Stimulated activated CD8-positive, alpha-beta memory T cell treated with anti-CD3 and anti-CD28 coated beads, Interleukin-2, amount 100 ng/mL, for 1 hour (primary cell): ENCODE measurements around the gene TIGD3.

Experiments
- DNase-seq, 2 donors: peaks; one replicate each; pipeline ENCODE4 v3.0.0-alpha.2; 2020; ENCODE audit warnings: low read depth in 2 of 2

The TIGD3 gene

DNA sequence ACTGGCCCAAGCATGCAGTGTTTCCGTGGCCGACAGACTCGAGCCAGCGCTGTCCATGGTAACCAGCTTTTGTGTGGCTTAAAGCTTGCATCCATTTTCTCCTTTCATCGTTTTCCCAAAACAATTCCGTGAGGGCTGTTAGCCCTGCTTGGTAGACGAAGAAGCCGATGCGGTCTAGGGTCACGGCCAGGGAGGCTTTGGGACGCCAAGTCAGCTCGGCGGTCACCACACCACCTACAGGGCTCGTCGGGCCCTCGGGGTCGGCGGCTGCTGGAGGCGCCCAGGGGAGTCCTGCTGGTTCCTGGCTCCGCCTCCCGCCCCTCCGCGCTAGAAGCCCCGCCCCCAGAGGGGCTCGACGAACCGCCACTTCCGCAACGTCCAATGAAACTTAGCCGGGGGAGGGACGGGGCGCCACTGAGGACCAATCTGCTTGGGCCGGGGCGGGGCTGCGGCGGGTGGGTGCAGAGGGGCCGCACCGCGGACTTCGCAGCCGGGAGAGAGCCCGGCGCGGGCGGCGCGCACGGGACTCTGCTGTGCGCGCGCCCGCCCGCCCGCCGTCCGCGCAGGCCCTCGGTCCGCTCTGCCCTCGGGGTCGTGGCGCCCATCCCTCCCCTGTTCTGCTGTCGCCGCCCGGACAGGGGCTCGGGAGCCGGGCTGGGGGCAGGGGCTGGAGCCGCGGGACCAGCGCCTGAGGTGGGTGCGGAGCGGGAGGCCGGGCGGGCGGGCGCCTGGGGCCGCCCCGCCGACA, at the start of gene TIGD3:
TIGD3 (plus strand) TSS at position 487 of the 748 bp plus-strand sequence. CDS start 1,058 bp downstream, outside the sequence.
- DNase-seq: peak; percentile 96

DNA sequence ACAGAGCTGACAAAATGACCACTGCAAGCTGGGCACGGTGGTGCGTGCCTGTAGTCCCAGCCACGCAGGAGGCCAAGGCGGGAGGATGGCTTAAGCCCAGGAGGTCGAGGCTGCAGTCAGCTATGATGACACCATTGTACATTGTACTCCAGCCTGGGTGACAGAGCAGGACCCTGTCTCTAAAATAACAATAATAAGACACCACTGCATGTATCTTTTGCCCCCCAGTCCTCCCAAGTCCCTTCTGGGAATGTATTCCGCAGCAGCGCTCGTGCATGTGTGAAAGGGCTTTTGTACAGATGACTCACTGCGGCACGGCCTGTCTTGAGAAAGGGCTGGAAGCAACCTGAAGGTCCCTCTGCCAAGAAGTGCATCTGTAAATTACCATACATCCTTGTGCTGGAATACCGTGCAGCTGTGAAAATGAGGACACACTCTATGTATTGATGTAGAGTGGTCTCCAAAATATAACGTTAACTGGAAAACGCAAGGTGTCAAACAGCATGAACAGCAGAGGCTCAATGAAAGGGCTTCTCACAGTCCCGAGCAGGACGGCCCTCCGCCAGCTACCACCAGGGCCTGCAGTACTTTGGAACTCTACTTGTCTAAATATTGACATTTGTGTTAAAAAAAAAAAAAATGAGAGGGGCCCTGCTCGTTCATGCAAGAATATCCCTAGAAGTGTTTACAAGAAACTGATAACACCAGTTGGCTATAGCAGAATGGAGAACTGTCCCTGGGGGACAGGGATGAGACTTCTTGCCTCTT, 48.9 kb upstream of the TIGD3 start:
- DNase-seq: no peak

DNA sequence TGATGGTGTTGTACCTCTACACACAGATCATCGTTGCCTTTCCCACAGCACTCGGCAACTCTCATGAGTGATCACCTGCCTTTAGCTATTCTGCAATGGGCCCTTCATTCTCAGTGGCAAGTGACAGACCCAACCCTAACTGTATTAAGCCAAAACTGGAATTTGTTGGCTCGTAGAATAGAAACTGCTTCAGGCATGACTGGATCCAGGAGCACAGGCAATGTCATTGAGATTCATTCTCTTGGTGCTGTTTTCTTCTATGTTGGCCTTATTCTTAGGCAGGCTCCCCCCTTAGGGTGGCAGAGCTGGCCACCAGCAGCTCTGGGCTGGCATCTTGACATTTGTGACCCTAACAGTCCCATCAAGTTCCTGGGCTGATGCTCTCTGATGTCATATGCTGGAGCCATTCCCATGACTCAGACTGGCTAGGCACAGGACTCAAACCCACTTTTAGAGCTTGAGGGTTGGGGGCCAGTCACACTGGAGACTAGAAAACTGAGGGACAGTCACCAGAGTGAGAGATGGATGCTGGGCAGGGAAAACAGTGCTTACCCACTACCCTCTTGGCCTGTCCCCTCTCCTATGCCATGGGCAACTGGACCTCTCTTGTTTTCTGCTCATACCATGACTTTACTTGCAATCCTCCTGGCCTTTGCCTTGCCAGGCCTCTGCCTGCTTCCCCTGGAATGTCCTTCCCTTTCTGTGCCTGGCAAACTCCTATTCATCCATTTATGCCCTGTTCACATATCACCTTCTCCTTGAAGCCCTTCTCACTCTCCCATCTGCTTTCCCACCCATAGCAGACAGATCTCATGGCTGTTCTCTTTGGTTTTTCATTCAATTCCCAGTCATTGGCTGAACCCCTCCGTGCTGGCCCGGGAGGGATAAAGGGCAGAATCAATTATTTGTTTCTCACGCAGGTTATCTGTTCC, 47.0 kb upstream of the TIGD3 start:
- no peak for DNase-seq

DNA sequence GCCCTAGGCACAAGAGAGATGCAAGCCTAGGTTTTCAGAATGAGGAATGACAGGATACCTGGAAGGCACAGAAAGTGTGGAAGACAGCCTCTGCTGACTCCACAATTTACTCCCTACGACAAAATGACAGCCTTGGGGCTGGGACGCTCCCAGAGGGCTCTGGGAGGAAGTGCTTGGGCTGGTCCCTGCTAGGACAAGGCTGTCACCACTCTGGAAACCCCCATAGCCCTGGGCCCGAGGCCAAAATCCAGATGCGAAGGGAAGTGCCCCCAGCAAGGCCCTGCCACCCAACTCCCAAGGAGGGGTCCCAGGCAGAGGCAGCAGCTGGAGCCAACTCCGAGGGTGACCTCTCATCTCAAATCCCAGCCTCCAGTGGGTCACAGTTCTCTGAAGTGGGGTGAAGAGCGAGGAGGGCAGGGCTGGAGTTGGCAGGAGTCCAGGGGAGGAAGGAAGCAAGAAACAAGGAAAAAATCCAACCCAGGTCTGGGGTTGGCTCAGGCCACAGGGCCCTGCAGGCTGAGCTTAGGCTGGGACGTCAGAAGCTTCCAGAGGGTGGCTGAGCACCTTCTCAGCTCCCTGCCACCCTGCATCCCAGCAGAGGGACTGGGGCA, 46.2 kb upstream of the TIGD3 start:
- DNase-seq: no peak

GRCh38 chr11:65309006-65309405, 45.5 kb upstream of the TIGD3 start:
- DNase-seq: no peak

- DNase-seq: no peak
Observed at GRCh38 chr11:65310215-65310614, 44.3 kb upstream of the TIGD3 start.

DNA sequence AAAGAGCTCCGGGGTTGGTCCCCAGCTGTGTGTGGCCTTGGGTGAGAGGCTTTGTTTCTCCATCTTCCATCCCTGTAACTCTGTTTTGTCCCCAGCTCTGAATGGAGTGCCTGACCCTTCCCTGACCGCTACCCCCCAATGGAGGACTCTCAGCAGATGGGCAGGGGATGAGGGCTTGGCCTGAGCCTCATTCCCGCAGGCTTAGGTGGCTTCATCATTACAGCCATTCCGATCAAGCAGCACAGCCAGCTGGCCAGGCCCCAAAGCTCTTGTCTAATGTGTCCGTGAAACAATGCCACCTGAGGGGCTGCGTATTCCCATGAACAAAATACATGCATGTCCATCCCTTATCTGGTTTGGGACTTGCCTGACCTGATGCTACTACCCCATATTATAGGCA, 43.8 kb upstream of the TIGD3 start:
- DNase-seq: no peak

DNA sequence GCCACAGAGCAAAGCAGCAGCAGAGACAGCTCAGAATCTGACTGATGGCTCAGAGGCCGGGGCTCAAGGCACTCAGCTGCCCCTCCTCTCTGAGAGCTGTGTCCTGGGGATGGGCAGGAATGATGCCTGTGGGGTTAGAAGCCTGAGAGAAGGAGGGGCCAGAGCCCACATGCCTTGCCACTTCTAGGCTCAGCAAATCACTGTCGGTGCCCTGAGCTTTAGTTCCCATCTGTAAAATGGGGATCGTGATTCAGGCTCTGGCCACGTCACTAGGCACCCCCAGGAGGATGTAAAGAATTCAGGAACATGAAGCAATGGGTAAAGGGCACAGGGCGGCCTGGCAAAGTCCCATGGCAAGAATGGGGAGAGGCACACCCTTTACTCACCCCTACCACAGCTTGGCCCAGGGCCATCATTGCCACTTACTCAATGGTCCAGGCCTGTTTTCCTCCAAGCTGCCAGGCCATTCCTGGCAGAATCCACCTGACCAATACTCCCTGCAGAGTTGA, 43.3 kb upstream of the TIGD3 start:
- no peak for DNase-seq

DNA sequence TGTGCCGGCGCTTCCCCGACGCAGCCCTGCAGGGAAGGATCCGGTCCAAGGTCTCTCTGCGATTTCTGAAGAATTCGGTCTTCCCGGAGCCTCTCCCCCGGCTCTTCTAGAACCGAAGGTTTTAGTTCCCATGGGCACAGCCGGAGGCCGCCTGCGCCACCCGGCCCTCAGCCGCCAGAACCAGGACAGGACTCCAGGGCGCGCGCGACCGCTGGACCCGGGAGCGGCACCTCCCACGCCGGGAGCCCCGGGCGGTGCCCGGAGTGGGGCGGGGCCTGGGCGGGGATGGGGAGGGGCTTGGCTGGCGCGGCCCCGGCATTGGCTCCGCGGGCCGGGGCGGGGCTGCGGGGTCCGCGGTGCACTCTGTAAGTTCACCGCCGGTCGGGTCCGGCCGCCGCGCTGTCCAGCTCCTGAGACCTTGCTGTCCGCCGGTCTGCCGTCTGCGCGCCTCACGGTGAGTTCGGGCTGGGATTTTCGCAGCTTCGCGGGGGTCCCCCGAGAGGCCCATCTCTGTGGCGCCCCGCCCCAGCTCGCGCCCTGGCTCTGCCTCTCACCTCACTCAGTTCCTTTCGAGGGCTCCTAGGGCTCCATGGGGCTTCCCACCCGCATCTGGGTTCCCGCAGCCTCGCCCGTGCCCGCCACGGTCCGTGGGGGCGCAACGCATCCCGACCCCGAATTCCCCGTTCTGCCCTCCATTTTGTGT, 39.9 kb upstream of the TIGD3 start, which contains the start of gene CDC42EP2:
CDC42EP2 (plus strand) TSS at position 366 of the 703 bp plus-strand sequence. CDS start 6,033 bp downstream, outside the sequence.
- peak; percentile 53 to 65 for DNase-seq

DNA sequence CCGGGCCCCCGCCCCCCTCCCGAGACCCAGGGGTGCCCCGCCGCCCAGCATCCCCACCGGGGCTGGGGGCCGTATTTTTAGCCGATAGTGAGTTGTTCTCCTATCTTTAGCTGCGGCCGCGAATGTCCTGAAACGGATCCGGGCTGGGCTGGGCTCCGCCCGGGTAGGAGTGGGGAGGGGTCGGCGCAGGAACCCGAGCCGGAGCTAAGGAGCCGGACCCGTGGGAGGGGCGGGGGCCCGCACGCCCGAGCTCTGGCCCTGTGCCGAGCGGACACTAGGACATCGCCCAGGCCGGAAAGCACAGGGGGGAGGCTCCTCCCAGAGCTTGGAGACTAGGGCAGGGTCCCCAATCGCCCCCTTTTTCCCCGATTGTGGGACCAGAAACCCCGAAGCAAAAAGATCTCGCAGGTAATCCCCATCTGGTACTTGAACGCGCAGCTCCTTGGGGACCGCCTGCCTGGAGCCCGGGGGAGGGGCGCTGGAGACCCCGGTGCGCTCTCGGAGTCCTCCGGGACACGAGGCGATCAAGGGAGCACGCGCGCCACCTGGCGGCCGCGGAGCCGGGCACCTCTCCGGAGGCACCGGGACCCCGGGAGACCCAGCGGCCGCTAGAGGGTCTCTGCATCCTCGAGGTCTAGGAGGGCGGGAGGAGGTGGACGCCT, 39.2 kb upstream of the TIGD3 start:
- peak; percentile 58 to 74 for DNase-seq

- no peak for DNase-seq
Observed at GRCh38 chr11:65315866-65316226, 38.7 kb upstream of the TIGD3 start.

GRCh38 chr11:65316227-65317024, 38.1 kb upstream of the TIGD3 start:
- no peak for DNase-seq

- no peak for DNase-seq
Observed at GRCh38 chr11:65317025-65317786, 37.3 kb upstream of the TIGD3 start.

GRCh38 chr11:65320386-65321075, 34.0 kb upstream of the TIGD3 start:
- DNase-seq: no peak

GRCh38 chr11:65321076-65321475, 33.5 kb upstream of the TIGD3 start:
- no peak for DNase-seq

- no peak for DNase-seq
Observed at GRCh38 chr11:65321828-65322485, 32.6 kb upstream of the TIGD3 start.

- no peak for DNase-seq
Observed at GRCh38 chr11:65323813-65324212, 30.7 kb upstream of the TIGD3 start.
